AG08395 (cell line): ENCODE results near the gene KISS1.
"Not testable (repeated sequence)": the region's sequence is repeated elsewhere in the genome, so short reads cannot be mapped to it uniquely, and the experiment has no call there.

Experiments
- DNase-seq: peaks from one replicate; pipeline ENCODE4 v3.0.0; 2012; ENCODE audit warnings: mixed read lengths, low spot score

Gene KISS1

GRCh38 chr1:204196068-204196795 lies at the start of gene KISS1:
Gene KISS1 (minus strand): TSS chr1:204196491. CDS start chr1:204192876, 3,615 bp downstream.
- no peak for DNase-seq

- no peak for DNase-seq
Observed at GRCh38 chr1:204242920-204243319, 46.6 kb upstream of the KISS1 start.

- DNase-seq, result no peak
Observed at GRCh38 chr1:204241914-204242313, 45.6 kb upstream of the KISS1 start.

GRCh38 chr1:204241050-204241449 lies 44.8 kb upstream of the KISS1 start:
- no peak for DNase-seq

GRCh38 chr1:204240233-204240632 lies 43.9 kb upstream of the KISS1 start:
- DNase-seq, result no peak

- DNase-seq, result not testable (repeated sequence)
Observed at GRCh38 chr1:204239401-204239800, 43.1 kb upstream of the KISS1 start.

- DNase-seq, result not testable (repeated sequence)
Observed at GRCh38 chr1:204238520-204238919, 42.2 kb upstream of the KISS1 start.

GRCh38 chr1:204237515-204237914 lies 41.2 kb upstream of the KISS1 start:
- not testable (repeated sequence) for DNase-seq

GRCh38 chr1:204232526-204232925 lies 36.2 kb upstream of the KISS1 start:
- peak; percentile 65 for DNase-seq

- DNase-seq, result no peak
Observed at GRCh38 chr1:204230211-204230610, 33.9 kb upstream of the KISS1 start.

GRCh38 chr1:204228896-204229295 lies 32.6 kb upstream of the KISS1 start:
- no peak for DNase-seq

GRCh38 chr1:204227996-204228785 lies 31.9 kb upstream of the KISS1 start:
- DNase-seq, result no peak

GRCh38 chr1:204227351-204227750 lies 31.1 kb upstream of the KISS1 start:
- no peak for DNase-seq

- DNase-seq, result no peak
Observed at GRCh38 chr1:204225841-204226735, 29.8 kb upstream of the KISS1 start.

- no peak for DNase-seq
Observed at GRCh38 chr1:204224655-204225054, 28.4 kb upstream of the KISS1 start.

- DNase-seq, result no peak
Observed at GRCh38 chr1:204223129-204223860, 27.0 kb upstream of the KISS1 start.

GRCh38 chr1:204222764-204223055 lies 26.4 kb upstream of the KISS1 start:
- DNase-seq, result no peak

GRCh38 chr1:204222006-204222763 lies 25.9 kb upstream of the KISS1 start:
- no peak for DNase-seq

GRCh38 chr1:204221271-204221670 lies 25.0 kb upstream of the KISS1 start:
- DNase-seq, result no peak

- DNase-seq, result peak; percentile 39
Observed at GRCh38 chr1:204219971-204220616, 23.8 kb upstream of the KISS1 start.

GRCh38 chr1:204218552-204218951 lies 22.3 kb upstream of the KISS1 start:
- no peak for DNase-seq
